HepG2 (cell line): ENCODE data around the gene ATP7B. TPM values are rescaled to one million over a fixed set of nuclear protein-coding genes. Genes with fewer than 3 reads are reported as not detected.

Experiments used
- CHD2 ChIP-seq: IDR thresholded peaks from 2 replicates; pipeline ENCODE4 v1.6.1; 2011; ENCODE audit warnings: low read depth, low read length, improper control_type of control experiment
- FOXP1 ChIP-seq, 2 experiments: fragments of 450-650 bp in 1 of 2; IDR thresholded peaks; 2 replicates each; pipeline ENCODE4 v1.6.1; 2017 to 2018; ENCODE audit warnings: antibody characterized with exemption in 1 of 2
- NCOR1 ChIP-seq: fragments of 200-600 bp; sonication (generic); IDR thresholded peaks from 2 replicates; pipeline ENCODE4 v1.7.0; 2017; ENCODE audit warnings: antibody characterized with exemption, low read length, borderline replicate concordance
- NR2C2 ChIP-seq: sonication (generic); formaldehyde crosslinking; IDR thresholded peaks from 2 replicates; pipeline ENCODE4 v1.4.0; 2020; ENCODE audit warnings: missing genetic modification reagents, mild to moderate bottlenecking, moderate library complexity, borderline replicate concordance
- PITX1 ChIP-seq: sonication (generic); formaldehyde crosslinking; IDR thresholded peaks from 2 replicates; pipeline ENCODE4 v1.5.1; 2020; ENCODE audit warnings: mild to moderate bottlenecking, missing genetic modification reagents
- TCF7L2 ChIP-seq: IDR thresholded peaks from 2 replicates; pipeline ENCODE4 v1.6.1; 2011; ENCODE audit warnings: mild to moderate bottlenecking, low read depth, low read length, moderate library complexity
- ZBTB7B ChIP-seq: sonication (generic); formaldehyde crosslinking; IDR thresholded peaks from 2 replicates; pipeline ENCODE4 v1.4.0; 2020; ENCODE audit warnings: missing genetic modification reagents
- ZNF260 ChIP-seq: sonication (generic); formaldehyde crosslinking; IDR thresholded peaks from 2 replicates; pipeline ENCODE4 v1.4.0; 2020; ENCODE audit warnings: missing genetic modification reagents, low read depth, mild to moderate bottlenecking, borderline replicate concordance
- ZNF33A ChIP-seq: sonication (generic); formaldehyde crosslinking; IDR thresholded peaks from 2 replicates; pipeline ENCODE4 v1.5.1; 2020; ENCODE audit warnings: missing genetic modification reagents, mild to moderate bottlenecking, moderate library complexity, borderline replicate concordance
- ZNF546 ChIP-seq: sonication (generic); formaldehyde crosslinking; conservative IDR thresholded peaks from 2 replicates; pipeline ENCODE4 v1.8.1; 2023; ENCODE audit warnings: mild to moderate bottlenecking, missing genetic modification reagents
- ZNF720 ChIP-seq: sonication (generic); formaldehyde crosslinking; IDR thresholded peaks from 2 replicates; pipeline ENCODE4 v1.4.0; 2020; ENCODE audit warnings: missing genetic modification reagents
- ZNF788 ChIP-seq: sonication (generic); formaldehyde crosslinking; IDR thresholded peaks from 2 replicates; pipeline ENCODE4 v1.5.0; 2020; ENCODE audit warnings: mild to moderate bottlenecking, missing genetic modification reagents, borderline replicate concordance
- ZSCAN29 ChIP-seq: sonication (generic); formaldehyde crosslinking; conservative IDR thresholded peaks from 2 replicates; pipeline ENCODE4 v1.4.0; 2020; ENCODE audit warnings: mild to moderate bottlenecking, missing genetic modification reagents
- polyA plus RNA-seq, 8 experiments: library from polyadenylated mRNA; depleted of rRNA in 3 of 8; stranded (reverse) in 7 of 8; unstranded in 1 of 8; fragments of >200 nt; fragmentation: Illumina TruSeq in 4 of 8; extraction: Trizol in 4 of 8; gene quantifications; 2 replicates each; pipeline versions ENCODE4 v1.2.1 to v1.2.3, GENCODE V29; 2011 to 2016; ENCODE audit warnings: low read depth in 4 of 8, missing spikeins in 1 of 8, mixed read lengths in 1 of 8; ENCODE audit not compliant: insufficient read depth in 1 of 8
- total RNA-seq, 5 experiments: library from RNA; depleted of rRNA; stranded (reverse); fragments of >200 nt; fragmentation: Illumina TruSeq; extraction: Trizol; gene quantifications; 2 replicates each; pipeline ENCODE4 v1.2.3, GENCODE V29; 2016; ENCODE audit warnings: low read depth in 1 of 5
- TF ChIP-seq, protein P1 (sequence below): sonication (generic); formaldehyde crosslinking; IDR thresholded peaks from 2 replicates; pipeline ENCODE4 v1.9.0; 2021; ENCODE audit warnings: missing genetic modification reagents, borderline replicate concordance
- TF ChIP-seq, protein P2 (sequence below): sonication (generic); formaldehyde crosslinking; IDR thresholded peaks from 2 replicates; pipeline ENCODE4 v1.9.0; 2021; ENCODE audit warnings: missing genetic modification reagents, mild to moderate bottlenecking, borderline replicate concordance
- TF ChIP-seq, protein P3 (sequence below): sonication (generic); formaldehyde crosslinking; IDR thresholded peaks from 2 replicates; pipeline ENCODE4 v1.4.0; 2020; ENCODE audit warnings: missing genetic modification reagents; ENCODE audit errors: not compliant biosample characterization
- TF ChIP-seq, protein P4 (sequence below): sonication (generic); formaldehyde crosslinking; IDR thresholded peaks from 2 replicates; pipeline ENCODE4 v1.8.1; 2023; ENCODE audit warnings: mild to moderate bottlenecking, moderate library complexity, missing genetic modification reagents
- TF ChIP-seq, protein P5 (sequence below): sonication (generic); formaldehyde crosslinking; IDR thresholded peaks from 2 replicates; pipeline ENCODE4 v1.8.1; 2022; ENCODE audit warnings: low read depth, mild to moderate bottlenecking, missing genetic modification reagents
- TF ChIP-seq, protein P6 (sequence below): sonication (generic); IDR thresholded peaks from 2 replicates; pipeline ENCODE4 v1.6.1; 2016; ENCODE audit warnings: low read depth, borderline replicate concordance

The ATP7B gene
- total and polyA plus RNA-seq, 2 of the 13 experiments (the other 11 are each of a cell fraction or from before 2014, with no cell fraction given) = 31.8 to 57.4 TPM

DNA sequence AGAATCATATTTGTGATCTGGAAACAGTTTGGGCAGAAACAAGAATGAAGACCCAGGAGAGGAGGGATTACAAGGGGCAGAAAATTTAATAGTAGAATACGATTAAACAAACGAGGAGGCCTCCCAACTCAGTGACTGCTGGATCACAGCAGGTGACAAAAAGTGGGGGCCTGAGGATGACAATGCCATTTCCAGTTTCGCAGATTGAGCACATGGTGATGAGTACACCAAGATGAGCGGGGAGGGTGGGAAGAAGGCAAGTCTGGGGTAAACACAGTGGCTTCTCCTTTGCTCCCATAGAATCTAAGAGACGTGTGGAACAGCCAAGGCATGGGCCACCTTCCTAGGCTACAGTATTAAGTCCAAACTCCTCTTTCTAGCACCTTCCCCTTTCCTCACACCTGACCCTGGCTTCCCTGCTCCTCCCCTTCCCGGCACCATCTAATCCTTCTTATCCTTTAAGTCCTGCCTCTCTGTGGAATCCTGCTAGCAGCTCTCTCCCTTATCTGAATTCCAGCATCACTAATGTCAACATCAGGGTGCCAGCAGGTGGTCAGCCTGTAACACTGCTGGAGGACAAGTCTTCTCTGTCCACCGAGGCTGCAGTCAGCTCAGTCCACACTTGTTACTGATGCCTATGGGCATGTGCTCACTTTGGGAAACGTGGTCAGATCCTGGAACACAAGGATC lies 13.5 kb downstream of the ATP7B start (continued):
- TF ChIP-seq, protein P1, sequence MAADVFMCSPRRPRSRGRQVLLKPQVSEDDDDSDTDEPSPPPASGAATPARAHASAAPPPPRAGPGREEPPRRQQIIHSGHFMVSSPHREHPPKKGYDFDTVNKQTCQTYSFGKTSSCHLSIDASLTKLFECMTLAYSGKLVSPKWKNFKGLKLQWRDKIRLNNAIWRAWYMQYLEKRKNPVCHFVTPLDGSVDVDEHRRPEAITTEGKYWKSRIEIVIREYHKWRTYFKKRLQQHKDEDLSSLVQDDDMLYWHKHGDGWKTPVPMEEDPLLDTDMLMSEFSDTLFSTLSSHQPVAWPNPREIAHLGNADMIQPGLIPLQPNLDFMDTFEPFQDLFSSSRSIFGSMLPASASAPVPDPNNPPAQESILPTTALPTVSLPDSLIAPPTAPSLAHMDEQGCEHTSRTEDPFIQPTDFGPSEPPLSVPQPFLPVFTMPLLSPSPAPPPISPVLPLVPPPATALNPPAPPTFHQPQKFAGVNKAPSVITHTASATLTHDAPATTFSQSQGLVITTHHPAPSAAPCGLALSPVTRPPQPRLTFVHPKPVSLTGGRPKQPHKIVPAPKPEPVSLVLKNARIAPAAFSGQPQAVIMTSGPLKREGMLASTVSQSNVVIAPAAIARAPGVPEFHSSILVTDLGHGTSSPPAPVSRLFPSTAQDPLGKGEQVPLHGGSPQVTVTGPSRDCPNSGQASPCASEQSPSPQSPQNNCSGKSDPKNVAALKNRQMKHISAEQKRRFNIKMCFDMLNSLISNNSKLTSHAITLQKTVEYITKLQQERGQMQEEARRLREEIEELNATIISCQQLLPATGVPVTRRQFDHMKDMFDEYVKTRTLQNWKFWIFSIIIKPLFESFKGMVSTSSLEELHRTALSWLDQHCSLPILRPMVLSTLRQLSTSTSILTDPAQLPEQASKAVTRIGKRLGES (CRISPR knock-in tag) = no peak
- TF ChIP-seq TCF7L2 = no peak
- TF ChIP-seq PITX1 (CRISPR knock-in tag) = peak; percentile 98
- TF ChIP-seq, protein P2, sequence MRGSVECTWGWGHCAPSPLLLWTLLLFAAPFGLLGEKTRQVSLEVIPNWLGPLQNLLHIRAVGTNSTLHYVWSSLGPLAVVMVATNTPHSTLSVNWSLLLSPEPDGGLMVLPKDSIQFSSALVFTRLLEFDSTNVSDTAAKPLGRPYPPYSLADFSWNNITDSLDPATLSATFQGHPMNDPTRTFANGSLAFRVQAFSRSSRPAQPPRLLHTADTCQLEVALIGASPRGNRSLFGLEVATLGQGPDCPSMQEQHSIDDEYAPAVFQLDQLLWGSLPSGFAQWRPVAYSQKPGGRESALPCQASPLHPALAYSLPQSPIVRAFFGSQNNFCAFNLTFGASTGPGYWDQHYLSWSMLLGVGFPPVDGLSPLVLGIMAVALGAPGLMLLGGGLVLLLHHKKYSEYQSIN (CRISPR knock-in tag) = no peak
- TF ChIP-seq NR2C2 (CRISPR knock-in tag) = no peak
- TF ChIP-seq, protein P3, sequence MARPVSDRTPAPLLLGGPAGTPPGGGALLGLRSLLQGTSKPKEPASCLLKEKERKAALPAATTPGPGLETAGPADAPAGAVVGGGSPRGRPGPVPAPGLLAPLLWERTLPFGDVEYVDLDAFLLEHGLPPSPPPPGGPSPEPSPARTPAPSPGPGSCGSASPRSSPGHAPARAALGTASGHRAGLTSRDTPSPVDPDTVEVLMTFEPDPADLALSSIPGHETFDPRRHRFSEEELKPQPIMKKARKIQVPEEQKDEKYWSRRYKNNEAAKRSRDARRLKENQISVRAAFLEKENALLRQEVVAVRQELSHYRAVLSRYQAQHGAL = no peak
- peak; percentile 39; the same call in 1 of the 2 replicates for TF ChIP-seq NCOR1
- TF ChIP-seq CHD2 = no peak
- TF ChIP-seq, protein P4, sequence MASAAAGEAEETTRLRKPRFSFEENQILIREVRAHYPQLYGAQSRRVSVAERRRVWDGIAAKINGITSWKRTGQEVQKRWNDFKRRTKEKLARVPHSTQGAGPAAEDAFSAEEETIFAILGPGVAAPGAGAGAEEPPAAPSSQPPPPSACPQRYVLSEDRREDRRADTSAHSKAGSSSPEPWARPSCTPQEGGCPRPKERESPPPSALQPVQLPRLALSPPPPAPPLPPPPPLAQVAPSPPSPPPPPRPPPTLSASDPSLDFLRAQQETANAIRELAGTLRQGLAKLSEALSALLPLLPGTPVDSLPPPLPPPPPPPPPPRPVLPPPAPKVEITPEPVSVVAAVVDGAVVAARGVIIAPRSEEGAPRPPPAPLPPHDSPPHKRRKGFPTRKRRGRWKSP (CRISPR knock-in tag) = no peak
- TF ChIP-seq, protein P5, sequence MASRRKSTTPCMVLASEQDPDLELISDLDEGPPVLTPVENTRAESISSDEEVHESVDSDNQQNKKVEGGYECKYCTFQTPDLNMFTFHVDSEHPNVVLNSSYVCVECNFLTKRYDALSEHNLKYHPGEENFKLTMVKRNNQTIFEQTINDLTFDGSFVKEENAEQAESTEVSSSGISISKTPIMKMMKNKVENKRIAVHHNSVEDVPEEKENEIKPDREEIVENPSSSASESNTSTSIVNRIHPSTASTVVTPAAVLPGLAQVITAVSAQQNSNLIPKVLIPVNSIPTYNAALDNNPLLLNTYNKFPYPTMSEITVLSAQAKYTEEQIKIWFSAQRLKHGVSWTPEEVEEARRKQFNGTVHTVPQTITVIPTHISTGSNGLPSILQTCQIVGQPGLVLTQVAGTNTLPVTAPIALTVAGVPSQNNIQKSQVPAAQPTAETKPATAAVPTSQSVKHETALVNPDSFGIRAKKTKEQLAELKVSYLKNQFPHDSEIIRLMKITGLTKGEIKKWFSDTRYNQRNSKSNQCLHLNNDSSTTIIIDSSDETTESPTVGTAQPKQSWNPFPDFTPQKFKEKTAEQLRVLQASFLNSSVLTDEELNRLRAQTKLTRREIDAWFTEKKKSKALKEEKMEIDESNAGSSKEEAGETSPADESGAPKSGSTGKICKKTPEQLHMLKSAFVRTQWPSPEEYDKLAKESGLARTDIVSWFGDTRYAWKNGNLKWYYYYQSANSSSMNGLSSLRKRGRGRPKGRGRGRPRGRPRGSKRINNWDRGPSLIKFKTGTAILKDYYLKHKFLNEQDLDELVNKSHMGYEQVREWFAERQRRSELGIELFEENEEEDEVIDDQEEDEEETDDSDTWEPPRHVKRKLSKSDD (CRISPR knock-in tag) = peak; percentile 72; the same call in 1 of the 2 replicates
- TF ChIP-seq ZNF720 (CRISPR knock-in tag) = no peak
- peak; percentile 85 for TF ChIP-seq ZNF788 (CRISPR knock-in tag)
- TF ChIP-seq ZNF33A (CRISPR knock-in tag) = no peak
- TF ChIP-seq ZSCAN29 (CRISPR knock-in tag) = 0 out of 2 replicates have a peak, but pooled peaks have one; percentile 9
- TF ChIP-seq FOXP1 (IDR thresholded peaks at IDR 0.05) = no peak; the same call in 1 of the 2 replicates
- peak; percentile 78 for TF ChIP-seq FOXP1 (CRISPR knock-in tag; IDR thresholded peaks at IDR 0.05)
- peak; percentile 84 for TF ChIP-seq ZBTB7B
- no peak for TF ChIP-seq ZNF260 (CRISPR knock-in tag)
- TF ChIP-seq, protein P6, sequence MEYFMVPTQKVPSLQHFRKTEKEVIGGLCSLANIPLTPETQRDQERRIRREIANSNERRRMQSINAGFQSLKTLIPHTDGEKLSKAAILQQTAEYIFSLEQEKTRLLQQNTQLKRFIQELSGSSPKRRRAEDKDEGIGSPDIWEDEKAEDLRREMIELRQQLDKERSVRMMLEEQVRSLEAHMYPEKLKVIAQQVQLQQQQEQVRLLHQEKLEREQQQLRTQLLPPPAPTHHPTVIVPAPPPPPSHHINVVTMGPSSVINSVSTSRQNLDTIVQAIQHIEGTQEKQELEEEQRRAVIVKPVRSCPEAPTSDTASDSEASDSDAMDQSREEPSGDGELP = peak; percentile 79; the same call in 1 of the 2 replicates
- no peak for TF ChIP-seq ZNF546 (CRISPR knock-in tag)
